PC-3 (cell line): ENCODE data around the gene IGFLR1. TPM values are rescaled to one million over a fixed set of nuclear protein-coding genes. Genes with fewer than 3 reads are reported as not detected.

Source experiments
- ATAC-seq: fragments of 200-7000 bp; cut with Tn5 transposase; 2 replicates; pipeline ENCODE4 v1.9.1; 2020; ENCODE audit warnings: mild to moderate bottlenecking, moderate library complexity
- BruUV-seq: library from RNA; stranded (reverse); fragments of 400-500 nt; replicated peaks from 2 replicates; lab custom pipeline; 2021; lab: Mats Ljungman, UMichigan
- CTCF ChIA-PET: fragments of 300-600 bp; sonication (Branson Sonifier 250); formaldehyde crosslinking; loops from one replicate; lab custom pipeline; 2022; ENCODE audit warnings: antibody characterized with exemption; lab: Charles Lee
- POLR2A ChIA-PET: fragments of 300-600 bp; sonication (Branson Sonifier 250); formaldehyde crosslinking; loops from one replicate; lab custom pipeline; 2022; ENCODE audit warnings: antibody characterized with exemption; ENCODE audit not compliant: unreplicated experiment; lab: Charles Lee
- DNase-seq: peaks from one replicate; pipeline ENCODE4 v3.0.0-alpha.2; 2015
- H2AFZ ChIP-seq: fragments of 300-600 bp; sonication (generic); 2 replicates; pipeline ENCODE4 v1.6.0; 2016; ENCODE audit warnings: antibody characterized with exemption, low read length
- H3F3A ChIP-seq: fragments of 300-600 bp; sonication (generic); one replicate; pipeline ENCODE4 v1.6.0; 2017; ENCODE audit warnings: antibody characterized with exemption, low read length, control low read depth, mild to moderate bottlenecking; ENCODE audit not compliant: unreplicated experiment
- H3K27ac ChIP-seq: fragments of 300-600 bp; sonication (generic); 2 replicates; pipeline ENCODE4 v1.5.1; 2016; ENCODE audit warnings: mild to moderate bottlenecking, low read length
- H3K27me3 ChIP-seq: fragments of 300-600 bp; sonication (generic); 2 replicates; pipeline ENCODE4 v1.6.1; 2016; ENCODE audit warnings: low read length, mixed read lengths
- H3K36me3 ChIP-seq: fragments of 300-600 bp; sonication (generic); 2 replicates; pipeline ENCODE4 v1.6.1; 2016; ENCODE audit warnings: low read depth, mixed run types, low read length, mixed read lengths
- H3K4me1 ChIP-seq: fragments of 300-600 bp; sonication (generic); 2 replicates; pipeline ENCODE4 v1.5.1; 2016; ENCODE audit warnings: low read length; ENCODE audit not compliant: insufficient read depth
- H3K4me2 ChIP-seq: fragments of 300-600 bp; sonication (generic); 2 replicates; pipeline ENCODE4 v1.6.0; 2016; ENCODE audit warnings: low read length
- H3K4me3 ChIP-seq: fragments of 300-600 bp; sonication (generic); 2 replicates; pipeline ENCODE4 v1.5.1; 2016; ENCODE audit warnings: mild to moderate bottlenecking, low read length, mixed read lengths
- H3K79me2 ChIP-seq: fragments of 300-600 bp; sonication (generic); 2 replicates; pipeline ENCODE4 v1.6.1; 2017; ENCODE audit warnings: low read length, mixed read lengths
- H3K9ac ChIP-seq: fragments of 300-600 bp; sonication (generic); 2 replicates; pipeline ENCODE4 v1.6.0; 2016; ENCODE audit warnings: mild to moderate bottlenecking, low read length
- H3K9me2 ChIP-seq: fragments of 300-600 bp; sonication (generic); replicated peaks from 2 replicates; pipeline ENCODE4 v1.6.1; 2016; ENCODE audit warnings: mixed run types, low read length, mixed read lengths
- H3K9me3 ChIP-seq: fragments of 300-600 bp; sonication (generic); 2 replicates; pipeline ENCODE4 v1.6.1; 2016; ENCODE audit warnings: low read length, mixed read lengths
- H4K20me1 ChIP-seq: fragments of 300-600 bp; sonication (generic); 2 replicates; pipeline ENCODE4 v1.6.1; 2016; ENCODE audit warnings: low read length, mixed read lengths
- EZH2 ChIP-seq: fragments of 300-600 bp; sonication (generic); IDR thresholded peaks from one replicate; pipeline ENCODE4 v1.6.1; 2017; ENCODE audit warnings: antibody characterized with exemption, mild to moderate bottlenecking, low read length; ENCODE audit not compliant: unreplicated experiment
- EZH2phosphoT487 ChIP-seq: fragments of 300-600 bp; sonication (generic); IDR thresholded peaks from 2 replicates; pipeline ENCODE4 v1.6.1; 2018; ENCODE audit warnings: mild to moderate bottlenecking, antibody characterized with exemption, low read length, borderline replicate concordance
- intact Hi-C: fragments of 100-400 bp; cut with micrococcal nuclease; formaldehyde crosslinking; loops from 2 replicates; pipeline ENCODE4 v1.9.0; 2023
- total RNA-seq: library from RNA; depleted of rRNA; stranded (reverse); fragments of >200 nt; gene quantifications from 2 replicates; pipeline ENCODE4 v1.2.3, GENCODE V29; 2014
- TF ChIP-seq, protein P1 (sequence below): fragments of 300-600 bp; sonication (generic); conservative IDR thresholded peaks from 2 replicates; pipeline ENCODE4 v1.5.1; 2017; ENCODE audit warnings: antibody characterized with exemption, low read depth, mild to moderate bottlenecking, low read length

IGFLR1 gene
- total RNA-seq, 1 experiment from 2014 or later, result 9.3 TPM

GRCh38 chr19:35746087-35746462 is 3.8 kb upstream of the IGFLR1 start:
- H3K4me3 ChIP-seq, result peak overlapping the region; percentile 90
- no peak for ATAC-seq
- H3K4me1 ChIP-seq, result peaks cover 23% of the 10 kb centered on the region
- no peak overlapping the region for H3K27ac ChIP-seq
- H2AFZ ChIP-seq, result peak overlapping the region; percentile 69
- no peaks in the 10 kb centered on the region for H3K36me3 ChIP-seq
- TF ChIP-seq EZH2, result no peak
- TF ChIP-seq, protein P1, sequence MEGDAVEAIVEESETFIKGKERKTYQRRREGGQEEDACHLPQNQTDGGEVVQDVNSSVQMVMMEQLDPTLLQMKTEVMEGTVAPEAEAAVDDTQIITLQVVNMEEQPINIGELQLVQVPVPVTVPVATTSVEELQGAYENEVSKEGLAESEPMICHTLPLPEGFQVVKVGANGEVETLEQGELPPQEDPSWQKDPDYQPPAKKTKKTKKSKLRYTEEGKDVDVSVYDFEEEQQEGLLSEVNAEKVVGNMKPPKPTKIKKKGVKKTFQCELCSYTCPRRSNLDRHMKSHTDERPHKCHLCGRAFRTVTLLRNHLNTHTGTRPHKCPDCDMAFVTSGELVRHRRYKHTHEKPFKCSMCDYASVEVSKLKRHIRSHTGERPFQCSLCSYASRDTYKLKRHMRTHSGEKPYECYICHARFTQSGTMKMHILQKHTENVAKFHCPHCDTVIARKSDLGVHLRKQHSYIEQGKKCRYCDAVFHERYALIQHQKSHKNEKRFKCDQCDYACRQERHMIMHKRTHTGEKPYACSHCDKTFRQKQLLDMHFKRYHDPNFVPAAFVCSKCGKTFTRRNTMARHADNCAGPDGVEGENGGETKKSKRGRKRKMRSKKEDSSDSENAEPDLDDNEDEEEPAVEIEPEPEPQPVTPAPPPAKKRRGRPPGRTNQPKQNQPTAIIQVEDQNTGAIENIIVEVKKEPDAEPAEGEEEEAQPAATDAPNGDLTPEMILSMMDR, result no peak
- TF ChIP-seq EZH2phosphoT487, result no peak
- no peaks in the 10 kb centered on the region for H3K27me3 ChIP-seq
- no peak for DNase-seq
- intact Hi-C loops, result no loop called here
- peak overlapping the region; percentile 96 for H3K9ac ChIP-seq
- no peaks in the 10 kb centered on the region for H3K9me2 ChIP-seq
- H3K9me3 ChIP-seq, result no peaks in the 10 kb centered on the region
- H3F3A ChIP-seq, result no peaks in the 10 kb centered on the region
- CTCF ChIA-PET, result no interaction called here
- peak overlapping the region; percentile 96 for H3K4me2 ChIP-seq
- POLR2A ChIA-PET, result no interaction called here
- H3K79me2 ChIP-seq, result peaks cover 26% of the 10 kb centered on the region
- BruUV-seq, result no TSS peak
- H4K20me1 ChIP-seq, result no peaks in the 10 kb centered on the region

DNA sequence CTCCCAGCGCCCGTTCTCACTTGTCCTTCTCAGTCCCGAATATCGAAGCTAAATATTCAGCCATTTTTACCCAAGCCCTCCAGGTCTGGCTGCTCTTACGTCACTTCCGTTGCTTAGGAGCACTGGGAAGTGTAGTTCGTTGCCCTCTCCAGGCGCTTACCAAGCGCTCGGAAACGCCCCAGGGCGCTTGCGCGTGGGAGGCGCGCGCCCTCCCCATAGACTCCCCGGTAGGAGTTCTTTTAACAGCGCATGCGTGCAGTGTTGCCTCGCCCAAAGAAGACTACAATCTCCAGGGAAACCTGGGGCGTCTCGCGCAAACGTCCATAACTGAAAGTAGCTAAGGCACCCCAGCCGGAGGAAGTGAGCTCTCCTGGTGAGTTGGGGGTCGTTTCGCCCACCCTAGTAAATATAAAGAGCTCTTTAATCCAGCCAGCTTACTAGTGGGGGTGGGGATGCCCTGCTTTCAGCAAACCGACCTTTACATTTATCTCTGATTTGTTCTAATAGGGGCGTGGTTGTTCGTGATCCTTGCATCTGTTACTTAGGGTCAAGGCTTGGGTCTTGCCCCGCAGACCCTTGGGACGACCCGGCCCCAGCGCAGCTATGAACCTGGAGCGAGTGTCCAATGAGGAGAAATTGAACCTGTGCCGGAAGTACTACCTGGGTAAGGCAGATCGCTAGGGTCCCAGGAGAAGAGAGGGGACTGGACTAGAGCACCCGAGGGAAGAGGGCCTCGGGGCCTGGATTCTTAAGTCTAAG is 3.3 kb upstream of the IGFLR1 start, which contains the start of the genes PSENEN and U2AF1L4:
Gene PSENEN (plus strand): TSS at position 324 of the 759 bp plus-strand sequence. CDS start 280 bp downstream, at position 604.
Gene U2AF1L4 (minus strand): TSS at position 91 of the 759 bp plus-strand sequence. CDS start 27 bp downstream, at position 64.
- Histone ChIP-seq H3F3A (no peaks in the 10 kb centered on the region), H3K9me3 (no peaks in the 10 kb centered on the region), H3K4me3 (peak within 1 kb of the TSS; percentile 90), H3K4me1 (peaks cover 27% of the 10 kb centered on the region), H3K9ac (peak within 1 kb of the TSS; percentile 96), H3K36me3 (no peaks in the 10 kb centered on the region), H3K27me3 (no peaks in the 10 kb centered on the region), H3K27ac (peak within 1 kb of the TSS; percentile 92), H4K20me1 (no peaks in the 10 kb centered on the region), H3K79me2 (peaks cover 26% of the 10 kb centered on the region), H3K9me2 (no peaks in the 10 kb centered on the region), H3K4me2 (peak within 1 kb of the TSS; percentile 96), H2AFZ (peak within 1 kb of the TSS; percentile 88)
- intact Hi-C loops, result loop anchor here (2.0 kb wide), 1 partner anchor 29 kb away; no protein-coding TSS in a partner anchor
- ChIA-PET CTCF (no interaction called here), POLR2A (interaction anchor here (0.7 kb wide), 1 partner anchor 32 kb away, joined by 7 read pairs; no protein-coding TSS in a partner anchor)
- TF ChIP-seq, protein P1, result no peak
- TF ChIP-seq EZH2phosphoT487 (no peak), EZH2 (no peak)
- TSS peak; percentile 40 for BruUV-seq
- ATAC-seq (peak; percentile 61), DNase-seq (peak; percentile 98)
